Natural killer cell (primary cell): ENCODE measurements around the gene CWC27. TPM values are rescaled to one million over a fixed set of nuclear protein-coding genes. Genes with fewer than 3 reads are reported as not detected.

Experiments used
- ATAC-seq, 3 donors: fragments of 150-1000 bp in 2 of 3; fragments of 200-7000 bp in 1 of 3; cut with Tn5 transposase; 1 replicate in 1 of 3; 2 replicates in 2 of 3; pipeline ENCODE4 v1.10.0; 2021; ENCODE audit warnings: mild to moderate bottlenecking in 2 of 3, moderate library complexity in 2 of 3
- DNase-seq, 2 donors: peaks; one replicate each; pipeline versions ENCODE4 v3.0.0 to v3.0.0-alpha.2; 2013 to 2021; ENCODE audit warnings: mixed read lengths in 1 of 2
- H3K27ac ChIP-seq: one replicate; pipeline ENCODE4 v1.5.1; 2013; ENCODE audit warnings: mild to moderate bottlenecking, low read length
- H3K27me3 ChIP-seq: one replicate; pipeline ENCODE4 v1.6.1; 2013; ENCODE audit warnings: low read length; ENCODE audit not compliant: control insufficient read depth, insufficient read depth
- H3K36me3 ChIP-seq: one replicate; pipeline ENCODE4 v1.6.1; 2013; ENCODE audit warnings: low read length; ENCODE audit not compliant: control insufficient read depth, insufficient read depth
- H3K4me1 ChIP-seq: one replicate; pipeline ENCODE4 v1.6.1; 2013; ENCODE audit warnings: low read length; ENCODE audit not compliant: control insufficient read depth, insufficient read depth
- H3K4me3 ChIP-seq: one replicate; pipeline ENCODE4 v1.5.1; 2013; ENCODE audit warnings: low read length
- H3K9me3 ChIP-seq: one replicate; pipeline ENCODE4 v1.6.1; 2013; ENCODE audit warnings: low read length; ENCODE audit not compliant: control insufficient read depth, insufficient read depth
- H3K27ac Mint-ChIP-seq, 2 donors: one replicate each; pipeline ENCODE4 v1.8.0; 2022; ENCODE audit warnings: mild to moderate bottlenecking in 2 of 2, mixed read lengths in 2 of 2, moderate library complexity in 1 of 2
- H3K27me3 Mint-ChIP-seq, 2 donors: one replicate each; pipeline ENCODE4 v1.8.0; 2022; ENCODE audit warnings: low read depth in 2 of 2, mixed read lengths in 2 of 2
- H3K36me3 Mint-ChIP-seq: one replicate; pipeline ENCODE4 v1.8.0; 2022; ENCODE audit warnings: mixed read lengths
- H3K4me1 Mint-ChIP-seq, 2 donors: one replicate each; pipeline ENCODE4 v1.8.0; 2022; ENCODE audit warnings: mixed read lengths in 2 of 2
- H3K4me3 Mint-ChIP-seq: one replicate; pipeline ENCODE4 v1.8.0; 2022; ENCODE audit warnings: mild to moderate bottlenecking, moderate library complexity, mixed read lengths
- H3K9me3 Mint-ChIP-seq, 2 donors: one replicate each; pipeline ENCODE4 v1.8.0; 2022; ENCODE audit warnings: mixed read lengths in 2 of 2
- CTCF ChIP-seq: fragments of 200-600 bp; IDR thresholded peaks from one replicate; pipeline ENCODE4 v1.8.0; 2022; ENCODE audit warnings: antibody characterized with exemption
- WGBS: methylation state at CpG from one replicate; pipeline ENCODE4 v1.1.7; 2013; ENCODE audit warnings: missing lambda C conversion rate; ENCODE audit not compliant: insufficient coverage; 5-methylcytosine and 5-hydroxymethylcytosine counted together
- intact Hi-C: fragments of 100-400 bp; cut with micrococcal nuclease; formaldehyde crosslinking; loops from one replicate; pipeline ENCODE4 v1.14.2; 2022
- total RNA-seq, 4 donors: library from RNA; stranded (reverse); fragments of 120-200 nt in 1 of 4; gene quantifications; one replicate each; pipeline versions ENCODE4 v1.2.3 to v1.2.4, GENCODE V29; 2013 to 2022

Gene CWC27
- total RNA-seq, 3 donors from 2014 or later (not counting 1 experiment from before 2014, with no cell fraction given) = 21.6 to 26.3 (median 25.7) TPM

DNA sequence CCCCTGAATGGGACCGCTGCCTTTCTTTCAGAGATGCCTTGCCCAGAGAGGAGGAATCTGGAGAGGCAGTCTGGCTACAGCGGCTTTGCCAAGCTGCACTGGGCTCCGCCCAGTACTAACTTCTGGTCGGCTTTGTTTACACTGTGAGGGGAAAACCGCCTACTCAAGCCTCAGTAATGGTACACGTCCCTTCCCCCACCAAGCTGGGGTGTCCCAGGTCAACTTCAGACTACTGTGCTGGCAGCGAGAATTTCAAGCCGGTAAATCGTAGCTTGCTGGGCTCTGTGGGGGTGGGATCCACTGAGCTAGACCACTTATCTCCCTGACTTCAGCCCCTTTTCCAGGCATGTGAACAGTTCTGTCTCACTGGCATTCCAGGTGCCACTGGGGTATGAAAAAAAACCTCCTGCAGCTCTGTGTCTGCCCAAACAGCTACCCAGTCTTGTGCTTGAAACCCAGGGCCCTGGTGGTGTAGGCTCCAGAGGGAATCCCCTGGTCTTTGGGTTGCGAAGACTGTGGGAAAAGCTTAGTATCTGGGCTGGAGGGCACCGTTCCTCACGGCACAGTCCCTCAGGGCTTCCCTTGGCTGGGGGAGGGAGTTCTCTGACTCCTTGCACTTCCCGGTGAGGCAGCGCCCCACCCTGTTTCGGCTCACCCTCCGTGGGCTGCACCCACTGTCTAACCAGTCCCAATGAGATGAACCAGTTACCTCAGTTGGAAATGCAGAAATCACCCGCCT lies 171.2 kb downstream of the CWC27 start:
- H3K27ac ChIP-seq = no peak overlapping the region
- H3K9me3 Mint-ChIP-seq = peaks cover 2 to 16% of the 10 kb centered on the region in 2 donors
- H3K4me3 ChIP-seq = no peak overlapping the region
- no peak overlapping the region for H3K27ac Mint-ChIP-seq
- WGBS = 95% methylated on average over 17 of the region's 17 CpGs
- no peaks in the 10 kb centered on the region for H3K27me3 ChIP-seq
- ATAC-seq = no peak
- intact Hi-C loops = no loop called here
- TF ChIP-seq CTCF = no peak
- H3K27me3 Mint-ChIP-seq = no peaks in the 10 kb centered on the region
- no peaks in the 10 kb centered on the region for H3K9me3 ChIP-seq
- H3K36me3 Mint-ChIP-seq = peaks cover 15% of the 10 kb centered on the region
- no peak for DNase-seq
- H3K4me1 ChIP-seq = no peaks in the 10 kb centered on the region
- H3K36me3 ChIP-seq = no peaks in the 10 kb centered on the region
- no peak overlapping the region for H3K4me3 Mint-ChIP-seq
- H3K4me1 Mint-ChIP-seq = no peaks in the 10 kb centered on the region

GRCh38 chr5:64942460-64942859 lies 173.7 kb downstream of the CWC27 start:
- no peaks in the 10 kb centered on the region for H3K4me1 Mint-ChIP-seq
- H3K4me3 Mint-ChIP-seq = no peak overlapping the region
- Histone ChIP-seq H3K36me3 (no peaks in the 10 kb centered on the region), H3K9me3 (no peaks in the 10 kb centered on the region), H3K4me3 (no peak overlapping the region), H3K27ac (no peak overlapping the region), H3K4me1 (no peaks in the 10 kb centered on the region), H3K27me3 (no peaks in the 10 kb centered on the region)
- intact Hi-C loops = no loop called here
- no peak overlapping the region for H3K27ac Mint-ChIP-seq
- H3K36me3 Mint-ChIP-seq = peaks cover 7% of the 10 kb centered on the region
- WGBS = 95% methylated on average over 4 of the region's 4 CpGs
- no peak for TF ChIP-seq CTCF
- no peaks in the 10 kb centered on the region for H3K27me3 Mint-ChIP-seq
- H3K9me3 Mint-ChIP-seq = peaks cover 2 to 6% of the 10 kb centered on the region in 2 donors
- no peak for DNase-seq
- no peak for ATAC-seq

DNA sequence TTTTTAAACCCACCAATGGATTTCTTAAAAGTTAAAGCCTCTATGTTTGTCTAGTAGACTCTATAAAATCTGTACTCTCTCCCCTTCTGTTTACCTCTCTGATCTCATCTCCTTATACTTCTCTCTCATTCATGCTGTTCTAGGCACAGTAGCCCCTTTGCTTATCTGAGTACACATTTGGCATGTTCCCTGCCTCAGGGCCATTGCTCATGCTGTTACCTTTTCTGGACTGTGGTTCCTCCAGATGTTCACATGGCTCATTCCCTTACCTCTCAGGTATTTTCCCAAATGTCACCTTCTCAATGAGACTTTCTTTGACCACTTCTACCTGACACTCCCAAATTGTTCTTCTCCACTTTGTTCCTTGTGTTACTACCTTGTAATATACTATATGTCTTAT lies 176.1 kb downstream of the CWC27 start:
- H3K27me3 Mint-ChIP-seq = no peaks in the 10 kb centered on the region
- Histone ChIP-seq H3K9me3 (no peaks in the 10 kb centered on the region), H3K27ac (no peak overlapping the region), H3K4me1 (no peaks in the 10 kb centered on the region), H3K36me3 (no peaks in the 10 kb centered on the region), H3K27me3 (no peaks in the 10 kb centered on the region), H3K4me3 (no peak overlapping the region)
- no peak for DNase-seq
- no peaks in the 10 kb centered on the region for H3K4me1 Mint-ChIP-seq
- TF ChIP-seq CTCF = no peak
- H3K9me3 Mint-ChIP-seq = no peaks in the 10 kb centered on the region
- H3K36me3 Mint-ChIP-seq = no peaks in the 10 kb centered on the region
- no peak for ATAC-seq
- no peak overlapping the region for H3K4me3 Mint-ChIP-seq
- no peak overlapping the region for H3K27ac Mint-ChIP-seq
- intact Hi-C loops = no loop called here

- Histone ChIP-seq H3K36me3 (no peaks in the 10 kb centered on the region), H3K27ac (no peak overlapping the region), H3K9me3 (no peaks in the 10 kb centered on the region), H3K27me3 (no peaks in the 10 kb centered on the region), H3K4me3 (no peak overlapping the region), H3K4me1 (no peaks in the 10 kb centered on the region)
- DNase-seq (no peak), ATAC-seq (no peak)
- Mint-ChIP-seq H3K4me3 (no peak overlapping the region), H3K27ac (no peak overlapping the region), H3K27me3 (no peaks in the 10 kb centered on the region), H3K9me3 (no peaks in the 10 kb centered on the region), H3K4me1 (no peaks in the 10 kb centered on the region), H3K36me3 (no peaks in the 10 kb centered on the region)
- no peak for TF ChIP-seq CTCF
- 100% methylated on average over 1 of the region's 1 CpG for WGBS
- intact Hi-C loops = no loop called here
Measured at GRCh38 chr5:64947031-64947430, 178.3 kb downstream of the CWC27 start.
